CD4-positive, alpha-beta T cell treated with Interleukin-10 for 1 hour (primary cell): ENCODE data around the gene SPINK13.
A peak's percentile ranks its signal among the peaks of the same experiment; 100 is the strongest.
"Not testable (repeated sequence)": the region's sequence is repeated elsewhere in the genome, so short reads cannot be mapped to it uniquely, and the experiment has no call there.

Experiments used
- DNase-seq: peaks from one replicate; pipeline ENCODE4 v3.0.0-alpha.2; 2020

SPINK13 gene, protein sequence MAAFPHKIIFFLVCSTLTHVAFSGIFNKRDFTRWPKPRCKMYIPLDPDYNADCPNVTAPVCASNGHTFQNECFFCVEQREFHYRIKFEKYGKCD

DNA sequence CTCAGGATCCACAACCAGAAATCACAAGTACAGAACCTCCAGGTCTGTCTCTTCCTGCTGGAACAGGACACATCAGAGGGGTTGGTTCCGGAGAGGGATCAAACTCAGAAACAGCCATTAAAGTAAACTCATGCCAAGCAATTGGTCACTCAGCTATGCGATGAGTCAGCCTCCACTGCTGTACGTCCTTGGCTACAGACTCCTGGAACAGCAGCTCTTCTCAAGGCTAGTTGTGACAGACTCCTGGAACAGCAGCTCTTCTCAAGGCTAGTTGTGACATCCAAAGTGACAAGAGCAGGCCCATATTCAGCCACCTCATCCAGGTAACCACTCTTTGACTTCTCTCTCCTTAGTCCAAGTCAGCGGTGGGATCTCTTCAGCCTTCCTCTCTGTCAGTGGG is at the start of gene SPINK13:
SPINK13 (plus strand) TSS at position 229 of the 400 bp plus-strand sequence. CDS start 1,279 bp downstream, outside the sequence.
- DNase-seq = no peak

DNA sequence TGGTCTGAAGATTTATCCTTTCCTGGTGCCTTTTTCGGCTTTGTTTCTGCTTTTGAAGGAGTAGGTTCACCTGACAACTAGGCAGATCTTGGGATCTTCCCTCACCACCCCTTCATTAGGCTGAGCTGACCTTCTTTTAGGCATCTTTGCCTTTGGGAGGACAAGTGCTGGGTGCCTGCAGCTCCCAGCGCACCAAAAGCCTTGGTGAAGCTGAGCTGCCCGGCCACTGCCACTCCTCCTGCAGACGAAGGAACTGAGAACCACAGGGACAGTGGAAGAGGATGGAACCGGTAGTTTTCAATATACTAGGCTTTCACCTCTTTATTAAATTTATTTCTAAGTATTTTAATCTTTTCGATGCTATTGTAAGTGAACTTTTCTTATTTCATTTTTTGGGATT is 47.1 kb upstream of the SPINK13 start:
- no peak for DNase-seq

DNA sequence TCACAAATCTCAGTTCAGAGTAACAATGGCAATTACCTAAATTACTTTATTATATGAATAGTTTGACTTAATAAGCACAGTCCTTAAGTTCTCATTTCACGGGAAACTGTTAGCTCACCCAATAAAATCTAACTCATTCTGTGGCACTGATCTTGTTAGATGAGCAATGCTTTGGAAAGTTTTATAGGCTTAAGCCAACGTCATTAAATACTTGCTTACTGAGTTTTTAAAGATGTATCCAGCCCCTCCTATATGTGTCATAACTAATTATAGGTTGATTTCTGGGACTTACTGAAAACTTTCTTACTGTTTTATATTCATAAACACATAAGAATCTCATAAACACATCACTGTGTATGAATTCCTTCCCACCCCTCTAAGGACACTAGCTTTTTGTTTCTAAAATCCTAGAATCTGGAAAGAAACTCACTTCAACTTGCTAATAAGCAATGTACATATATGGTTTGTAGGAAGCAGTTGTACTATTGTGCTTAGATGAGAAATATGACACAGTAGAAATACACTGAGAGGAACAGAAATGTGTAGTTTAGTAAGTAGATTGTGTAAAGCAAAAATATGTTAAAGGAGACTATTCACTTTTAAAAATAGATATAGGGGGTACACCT is 44.4 kb upstream of the SPINK13 start:
- DNase-seq = no peak

DNA sequence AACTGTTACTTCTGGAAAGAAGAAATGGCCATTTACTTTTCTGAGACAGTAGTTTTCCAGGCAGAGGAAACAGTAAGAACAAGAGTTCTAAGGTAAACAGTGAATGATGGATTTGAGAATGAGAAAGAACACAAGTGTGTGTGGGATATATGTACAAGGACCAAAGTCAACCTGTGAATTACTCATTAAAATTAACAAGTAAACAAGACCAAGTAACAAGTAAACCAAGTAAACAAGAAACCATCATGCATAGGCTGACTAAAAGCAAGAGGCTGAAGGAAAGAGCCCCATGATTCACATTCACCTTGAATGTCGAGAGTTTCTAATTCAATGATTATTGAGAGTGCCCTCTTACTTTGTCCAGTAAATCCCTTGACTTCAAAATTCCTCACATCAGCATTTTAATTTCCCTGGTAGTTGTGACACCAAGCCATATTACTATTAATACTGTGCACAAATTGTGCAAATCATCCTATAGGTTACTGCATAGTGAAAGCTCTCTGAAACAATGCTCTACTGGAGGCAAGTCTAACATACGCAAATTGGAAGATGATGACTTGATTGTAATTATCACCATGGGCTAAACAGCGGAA is 40.1 kb upstream of the SPINK13 start:
- DNase-seq = no peak

DNA sequence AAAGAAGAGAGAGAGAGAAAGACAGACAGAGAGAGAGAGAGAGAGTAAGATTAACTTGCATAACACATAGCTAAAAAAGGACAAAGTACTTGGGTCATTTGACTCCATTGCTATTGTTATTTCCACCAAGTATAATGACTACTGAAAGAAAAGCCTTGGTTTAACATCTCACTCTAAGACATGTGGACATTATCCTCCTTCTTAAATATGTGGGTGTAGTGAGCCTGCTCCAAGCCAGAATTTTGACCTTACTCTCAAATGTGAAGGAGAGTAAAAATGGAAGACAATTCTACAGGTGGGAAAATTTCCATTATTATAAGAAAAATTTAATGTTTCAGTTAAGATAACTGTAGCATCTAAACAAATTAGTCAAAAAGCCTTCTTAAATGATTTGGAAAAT is 38.8 kb upstream of the SPINK13 start:
- DNase-seq = no peak

DNA sequence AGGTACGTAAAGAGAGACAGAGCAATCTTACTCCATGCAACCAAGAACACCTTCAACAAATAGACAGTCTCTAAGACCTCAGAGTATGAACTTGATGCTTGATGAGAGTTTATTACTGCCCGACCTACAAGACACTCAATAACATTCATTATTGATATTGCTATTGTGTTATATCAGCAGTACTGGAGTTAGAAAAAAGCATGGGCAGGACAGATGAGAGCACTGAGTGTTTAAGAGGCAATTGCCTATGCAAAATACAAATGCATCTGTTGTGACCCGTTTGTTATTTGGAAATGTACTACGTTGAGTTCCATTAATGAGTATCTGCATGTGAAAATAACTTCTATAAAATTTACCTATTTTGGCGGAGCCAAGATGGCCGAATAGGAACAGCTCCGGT is 38.4 kb upstream of the SPINK13 start:
- no peak for DNase-seq

DNA sequence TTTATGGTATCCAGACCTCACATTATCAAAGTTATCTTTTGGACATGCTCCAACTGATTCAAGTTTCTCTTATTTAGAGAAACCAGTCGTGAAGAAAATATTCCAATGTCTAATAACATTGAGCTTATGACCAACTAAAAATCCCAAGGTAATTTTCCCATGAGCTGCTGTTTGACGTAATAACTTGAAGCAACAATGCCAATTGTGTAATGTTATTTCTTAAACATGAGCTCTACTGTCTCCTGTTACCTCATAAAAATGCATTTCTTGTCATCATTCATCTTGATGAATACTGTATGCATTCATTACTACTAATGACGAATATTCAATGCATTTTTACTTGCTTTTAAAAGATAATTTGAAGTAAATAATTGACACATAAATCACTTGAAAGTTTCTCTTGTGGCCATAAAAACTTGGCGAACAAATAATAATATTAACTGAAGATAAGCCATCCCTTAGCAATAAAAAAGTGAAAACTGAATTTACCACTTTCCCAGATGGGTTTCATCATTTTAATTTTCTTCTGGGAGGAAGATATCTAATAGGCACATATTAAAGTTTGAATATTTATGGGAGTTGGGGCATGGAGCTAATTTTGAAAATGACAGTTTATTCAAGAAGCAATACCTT is 30.7 kb upstream of the SPINK13 start:
- DNase-seq = no peak

DNA sequence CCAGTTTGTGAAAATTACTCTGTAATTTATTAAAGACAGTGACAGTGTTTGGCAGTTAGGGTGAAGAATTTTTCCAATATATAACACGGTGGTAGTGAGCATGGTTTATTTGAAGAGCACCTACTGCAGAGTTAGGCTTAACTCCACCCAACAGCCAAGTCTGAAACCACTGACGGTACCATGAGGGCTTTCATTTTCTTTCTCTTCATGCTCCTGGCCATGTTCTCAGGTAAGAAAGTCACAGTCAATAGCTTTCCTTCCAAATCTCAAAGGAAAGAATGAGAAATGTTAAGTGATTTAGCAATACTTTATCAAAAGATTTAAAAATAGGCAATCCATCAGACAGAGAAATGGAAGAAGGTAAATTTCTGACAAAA is 30.2 kb upstream of the SPINK13 start, which contains the start of gene MARCOL:
MARCOL (plus strand) TSS at position 108 of the 377 bp plus-strand sequence; CDS start at position 181, 73 bp downstream.
- DNase-seq = no peak

DNA sequence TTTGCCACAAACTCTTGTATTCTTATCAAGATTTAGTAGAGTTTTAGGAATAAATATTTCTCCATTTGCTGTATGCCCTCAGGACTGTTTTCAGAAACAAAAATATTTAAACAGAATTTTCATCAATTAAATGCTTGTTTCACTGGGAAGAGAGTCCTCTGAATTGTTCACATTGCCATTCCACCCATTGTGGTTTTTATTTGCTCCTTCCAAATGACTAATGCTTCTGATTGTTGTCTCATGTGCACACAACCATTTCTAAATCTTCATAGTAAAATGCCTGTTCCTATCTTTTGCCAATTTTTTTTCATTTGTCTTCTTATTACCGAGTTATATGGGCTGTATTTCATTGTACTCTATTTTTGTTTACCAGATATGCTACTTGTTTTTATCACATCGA is 19.7 kb upstream of the SPINK13 start:
- no peak for DNase-seq

DNA sequence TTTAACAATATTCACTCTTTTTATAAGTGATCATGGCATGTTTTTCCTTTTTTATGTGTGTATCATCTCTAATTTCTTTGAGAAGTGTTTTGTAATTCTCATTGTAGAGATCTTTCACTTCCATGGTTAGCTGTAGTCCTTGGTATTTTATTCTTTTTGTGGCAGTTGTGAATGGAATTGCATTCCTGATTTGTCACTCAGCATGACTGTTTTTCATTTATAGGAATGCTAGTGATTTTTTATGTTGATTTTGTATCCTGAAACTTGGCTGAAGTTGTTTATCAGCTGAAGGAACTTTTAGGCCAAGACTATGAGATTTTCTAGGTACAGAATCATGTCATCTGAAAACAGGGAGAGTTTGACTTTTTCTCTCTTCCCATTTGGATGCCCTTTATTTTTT is 13.1 kb upstream of the SPINK13 start:
- DNase-seq = no peak

DNA sequence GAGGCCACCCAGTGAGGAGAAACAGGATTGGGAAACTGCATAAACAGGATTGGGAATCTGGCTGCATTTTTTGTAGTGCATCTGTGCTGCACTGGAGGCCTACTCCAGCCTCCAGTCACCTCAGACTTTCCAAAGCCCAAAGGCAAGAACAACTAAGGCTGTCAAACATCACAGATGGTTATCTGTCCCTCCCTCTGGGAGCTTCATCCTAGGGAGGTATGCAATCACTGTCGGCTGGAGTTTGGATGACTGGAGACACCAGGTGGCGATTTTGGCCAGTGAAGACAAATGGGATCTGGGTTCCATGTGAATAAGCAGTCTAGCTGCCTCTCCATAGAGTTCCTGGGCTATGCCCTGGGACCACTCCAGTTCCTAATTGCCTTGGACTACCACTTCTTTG is 9.3 kb upstream of the SPINK13 start:
- no peak for DNase-seq

DNA sequence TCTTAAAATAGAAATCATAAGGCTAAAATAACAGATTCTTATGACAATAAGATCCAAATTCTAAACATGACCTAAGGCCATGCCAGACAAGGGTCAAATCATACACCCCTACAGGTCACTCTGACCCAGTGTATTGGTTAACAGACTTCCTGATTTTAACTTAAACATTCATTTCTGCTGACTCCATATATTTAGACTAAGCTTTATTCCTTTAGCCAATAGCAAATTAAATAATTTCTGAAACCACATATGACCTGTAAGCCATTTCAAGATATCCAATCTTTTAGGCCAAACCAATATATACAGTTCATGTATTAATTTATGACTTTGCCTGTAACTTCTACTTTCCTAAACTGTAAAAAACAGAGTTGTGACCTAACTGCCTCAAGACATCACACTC is 7.4 kb upstream of the SPINK13 start:
- DNase-seq = no peak

DNA sequence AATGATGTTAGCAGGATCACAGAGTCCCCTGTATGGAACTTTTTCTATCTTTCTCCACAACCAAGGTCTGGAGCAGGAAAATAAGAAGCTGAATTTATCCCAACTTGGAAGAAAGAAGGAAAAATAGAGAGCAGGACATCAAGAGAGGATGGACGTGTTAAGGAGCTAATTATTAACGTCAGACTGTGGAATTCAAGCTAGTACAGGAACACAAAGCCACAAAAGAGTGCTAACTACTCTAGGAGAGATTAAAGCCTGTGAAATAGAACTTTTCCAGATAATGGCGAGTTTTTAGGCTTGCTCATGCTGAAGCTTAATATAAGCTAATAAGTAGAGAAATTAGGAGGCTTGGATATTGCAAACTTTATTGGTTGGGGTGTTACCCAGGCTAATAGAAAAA is 632 bp upstream of the SPINK13 start:
- DNase-seq = no peak

DNA sequence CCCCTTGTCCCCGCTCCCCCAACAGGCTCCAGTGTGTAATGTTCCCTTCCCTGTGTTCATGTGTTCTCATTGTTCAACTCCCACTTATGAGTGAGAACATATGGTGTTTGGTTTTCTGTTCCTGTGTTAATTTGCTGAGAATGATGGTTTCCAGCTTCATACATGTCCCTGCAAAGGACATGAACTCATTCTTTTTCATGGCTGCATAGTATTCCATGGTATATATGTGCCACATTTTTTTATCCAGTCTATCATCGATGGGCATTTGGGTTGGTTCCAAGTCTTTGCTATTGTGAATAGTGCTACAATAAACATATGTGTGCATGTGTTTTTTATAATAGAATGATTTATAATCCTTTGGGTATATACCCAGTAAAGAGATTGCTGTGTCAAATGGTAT is 6.5 kb downstream of the SPINK13 start:
- not testable (repeated sequence) for DNase-seq

DNA sequence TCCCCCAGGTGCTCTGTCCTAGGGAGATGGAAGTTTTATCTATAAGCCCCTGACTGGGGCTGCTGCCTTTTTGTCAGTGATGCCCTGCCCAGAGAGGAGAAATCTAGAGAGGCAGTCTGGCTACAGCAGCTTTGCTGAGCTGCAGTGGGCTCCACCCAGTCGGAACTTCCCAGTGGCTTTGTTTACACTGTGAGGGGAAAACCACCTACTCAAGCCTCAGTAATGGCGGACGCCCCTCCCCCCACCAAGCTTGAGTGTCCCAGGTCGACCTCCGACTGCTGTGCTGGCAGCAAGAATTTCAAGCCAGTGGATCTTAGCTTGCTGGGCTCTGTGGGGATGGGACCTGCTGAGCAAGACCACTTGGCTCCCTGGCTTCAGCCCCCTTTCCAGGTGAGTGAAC is 12.3 kb downstream of the SPINK13 start:
- DNase-seq = not testable (repeated sequence)

DNA sequence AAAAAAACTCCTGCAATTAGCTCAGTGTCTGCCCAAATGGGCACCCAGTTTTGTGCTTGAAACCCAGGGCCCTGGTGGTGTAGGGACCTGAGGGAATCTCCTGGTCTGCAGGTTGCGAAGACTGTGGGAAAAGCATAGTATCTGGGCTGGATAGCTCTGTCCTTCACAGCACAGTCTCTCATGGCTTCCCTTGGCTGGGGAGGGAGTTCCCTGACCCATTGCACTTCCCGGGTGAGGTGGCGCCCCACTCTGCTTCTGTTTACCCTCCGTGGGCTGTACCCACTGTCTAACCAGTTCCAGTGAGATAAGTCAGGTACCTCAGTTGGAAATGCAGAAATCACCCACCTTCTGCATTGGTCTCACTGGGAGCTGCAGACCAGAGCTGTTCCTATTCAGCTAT is 12.7 kb downstream of the SPINK13 start:
- not testable (repeated sequence) for DNase-seq

DNA sequence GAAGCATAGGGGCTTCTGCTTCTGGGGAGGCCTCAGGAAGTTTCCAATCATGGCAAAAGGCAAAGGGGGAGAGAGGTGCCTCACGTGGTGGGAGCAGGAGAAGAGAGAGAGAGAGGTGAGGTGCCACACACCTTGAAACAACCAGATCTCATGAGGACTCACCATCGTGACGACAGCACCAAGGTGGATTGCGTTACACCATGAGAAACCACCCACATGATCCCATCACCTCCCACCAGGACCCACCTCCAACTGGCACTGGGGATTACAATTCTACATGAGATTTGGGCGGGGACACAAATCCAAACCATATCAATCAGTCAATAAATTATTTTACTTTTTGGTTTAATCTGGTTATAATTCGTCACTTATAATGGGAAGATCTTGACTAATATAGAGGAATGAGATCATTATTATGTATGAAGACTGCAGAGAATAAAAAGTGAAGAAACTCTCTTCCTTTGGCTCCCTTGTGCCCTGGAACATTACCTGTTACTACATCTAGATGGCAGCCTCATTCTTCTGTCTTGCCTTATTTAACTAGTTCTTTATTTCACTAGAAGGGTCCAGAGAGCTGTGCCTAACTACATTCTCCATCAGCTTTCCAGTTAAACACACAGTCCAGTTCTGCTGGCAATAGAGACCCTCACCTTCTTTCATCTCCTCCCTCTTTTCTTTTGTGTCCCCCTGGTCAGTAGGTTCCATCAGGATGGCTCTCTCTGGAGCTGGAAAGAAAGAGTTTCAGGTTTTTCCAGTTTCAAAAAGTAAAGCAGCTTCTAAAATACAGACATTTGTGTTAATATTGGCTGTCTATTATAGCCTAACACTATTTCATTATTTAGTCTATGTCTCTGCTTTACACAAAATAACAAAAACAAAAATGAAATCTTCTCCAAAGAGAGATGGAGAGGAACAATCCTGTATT is 21.9 kb downstream of the SPINK13 start:
- DNase-seq = peak; percentile 8

DNA sequence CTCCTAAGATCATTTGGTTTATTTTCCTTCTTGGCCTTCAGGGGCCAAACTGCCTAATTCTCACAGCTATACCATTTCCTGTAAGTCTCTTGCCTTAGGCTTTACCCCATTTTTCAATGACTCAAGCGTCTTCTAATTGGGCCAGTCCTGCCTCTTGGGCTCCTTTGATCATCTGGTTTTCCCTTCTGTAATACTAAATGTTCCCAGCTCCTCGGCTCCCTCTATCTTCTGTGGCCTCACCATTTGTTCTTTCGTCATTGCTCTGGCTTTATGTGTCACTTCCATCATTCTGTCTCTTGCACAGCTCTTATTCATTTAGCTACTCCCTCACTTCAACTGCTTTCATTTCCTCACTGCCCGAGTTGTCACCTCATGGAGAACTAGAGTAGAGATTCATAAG is 29.1 kb downstream of the SPINK13 start:
- DNase-seq = no peak

DNA sequence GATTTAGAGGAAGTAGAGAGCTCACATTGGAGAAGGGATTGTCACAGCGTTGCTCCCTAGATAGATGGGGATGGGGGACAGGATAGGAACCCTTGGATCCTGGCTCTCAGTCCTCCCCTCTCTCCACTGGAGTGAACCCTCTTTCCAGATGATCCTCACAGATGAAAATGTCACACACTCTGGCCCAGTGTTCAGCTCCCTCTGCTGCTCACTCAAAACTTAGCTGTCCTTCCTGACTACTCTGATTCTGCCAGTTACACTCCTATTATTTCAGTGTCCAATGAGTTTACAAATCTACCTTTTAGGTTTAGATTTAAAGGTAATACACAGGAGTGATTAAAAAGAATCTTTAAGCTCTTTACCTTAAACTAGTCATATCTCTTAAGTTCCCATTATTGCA is 37.9 kb downstream of the SPINK13 start:
- DNase-seq = no peak

DNA sequence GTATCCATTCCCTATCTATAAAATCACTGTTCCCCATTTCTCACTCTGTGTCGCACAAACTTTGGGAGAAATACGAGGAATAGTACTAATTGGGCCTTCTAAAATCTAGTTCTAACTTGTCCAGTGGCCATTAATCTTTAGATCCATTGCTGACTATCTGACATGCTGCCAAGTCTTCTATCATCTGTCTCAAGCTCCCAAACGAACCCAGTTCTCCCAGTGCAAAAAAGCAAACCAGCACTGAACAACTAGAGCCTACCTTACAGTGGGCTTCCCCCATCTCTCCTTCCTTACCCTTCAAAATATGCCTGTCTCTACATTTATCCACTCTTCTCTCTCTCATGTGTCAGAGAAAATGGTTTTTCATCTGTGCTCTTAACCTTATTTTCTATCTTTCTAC is 40.4 kb downstream of the SPINK13 start:
- no peak for DNase-seq

DNA sequence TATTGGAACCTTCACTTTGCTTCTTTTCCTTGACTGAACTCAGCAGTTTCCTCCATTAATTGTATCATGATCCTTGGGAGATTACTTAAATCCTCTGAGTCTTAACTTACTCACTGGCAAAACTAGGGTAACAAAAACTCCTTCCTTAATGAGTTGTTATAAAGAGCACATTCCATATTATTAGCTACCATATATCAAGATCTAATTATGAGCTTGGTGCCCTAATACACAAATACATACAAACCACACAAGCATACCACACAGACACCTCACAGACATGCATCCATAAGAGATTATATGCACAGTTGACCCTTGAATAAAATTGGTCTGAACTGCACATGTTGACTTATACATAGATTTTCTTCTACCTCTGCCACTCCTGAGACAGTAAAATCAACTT is 41.2 kb downstream of the SPINK13 start:
- no peak for DNase-seq

DNA sequence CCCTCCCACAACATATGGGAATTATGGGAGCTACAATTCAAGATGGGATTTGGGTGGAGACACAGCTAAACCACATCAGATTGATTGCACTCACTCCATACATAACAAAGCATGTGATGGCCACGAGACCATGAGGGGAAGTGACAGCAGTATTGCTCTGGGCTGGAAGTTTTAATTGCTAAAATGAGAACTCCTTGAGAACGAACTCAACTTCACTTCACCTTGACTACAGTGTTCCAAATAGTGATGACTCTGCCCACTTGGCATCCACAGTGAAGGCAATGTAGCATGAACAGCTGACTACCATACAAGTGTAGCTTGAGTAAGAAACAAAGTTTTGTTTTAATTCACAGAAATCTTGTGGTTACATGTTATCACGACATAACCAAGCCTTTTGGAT is 42.9 kb downstream of the SPINK13 start:
- DNase-seq = no peak

DNA sequence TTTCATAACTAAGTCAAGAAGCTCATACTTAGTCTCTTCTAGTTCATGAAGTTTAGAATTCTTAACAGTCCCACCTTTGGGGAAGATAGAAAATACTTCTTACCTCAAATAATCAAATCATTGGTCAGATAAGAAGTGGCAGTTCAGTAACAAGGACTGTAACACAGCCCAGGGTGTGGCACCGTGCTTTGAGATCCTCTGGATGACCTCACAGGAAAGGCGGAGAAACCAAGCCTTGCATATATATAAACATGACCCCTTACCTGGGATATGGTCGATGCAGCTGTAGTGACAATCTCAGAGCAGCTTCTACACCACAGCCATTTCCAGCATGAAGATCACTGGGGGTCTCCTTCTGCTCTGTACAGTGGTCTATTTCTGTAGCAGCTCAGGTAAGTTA is 43.6 kb downstream of the SPINK13 start, which contains the start of gene SPINK7:
SPINK7 (plus strand) TSS at position 271 of the 400 bp plus-strand sequence; CDS start at position 332, 61 bp downstream.
- no peak for DNase-seq
